NCI-H187 (cell line): ENCODE measurements around the gene KAZN.
"Not testable (repeated sequence)": the region's sequence is repeated elsewhere in the genome, so short reads cannot be mapped to it uniquely, and the experiment has no call there.

Experiments
- DNase-seq, 2 experiments: peaks; one replicate each; lab custom pipeline; 2025; lab: John Stamatoyannopoulos, UW

Gene KAZN

DNA sequence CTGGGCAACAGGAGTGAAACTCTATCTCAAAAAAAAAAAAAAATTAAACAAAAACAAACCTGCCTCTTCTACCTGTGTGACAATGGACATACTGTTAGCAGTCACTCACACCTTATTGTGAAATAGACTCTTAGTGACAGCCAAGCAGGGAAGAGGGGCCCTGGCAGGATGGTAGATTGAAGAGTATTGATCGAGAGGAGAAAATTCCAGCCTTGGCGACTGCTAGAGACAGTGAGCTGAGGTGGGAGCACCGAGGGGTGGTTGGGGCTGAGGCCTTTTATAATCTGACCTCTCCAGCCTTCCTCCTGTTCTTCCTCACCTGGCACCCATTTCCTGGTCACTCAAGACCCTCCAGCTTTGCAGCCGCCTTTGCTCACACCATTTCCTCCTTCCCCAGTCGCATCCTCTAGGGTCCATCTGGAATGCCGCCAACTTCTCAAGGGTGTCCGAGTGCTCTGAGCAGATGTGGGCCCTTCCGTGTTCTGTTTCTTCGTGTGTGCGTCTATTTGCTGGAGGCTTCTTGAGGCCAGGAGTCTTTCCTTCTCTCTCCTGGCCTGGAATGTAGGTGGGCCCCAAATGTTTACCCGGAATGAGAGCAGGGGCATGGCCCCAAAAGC, 358.2 kb downstream of the KAZN start:
- no peak for DNase-seq

DNA sequence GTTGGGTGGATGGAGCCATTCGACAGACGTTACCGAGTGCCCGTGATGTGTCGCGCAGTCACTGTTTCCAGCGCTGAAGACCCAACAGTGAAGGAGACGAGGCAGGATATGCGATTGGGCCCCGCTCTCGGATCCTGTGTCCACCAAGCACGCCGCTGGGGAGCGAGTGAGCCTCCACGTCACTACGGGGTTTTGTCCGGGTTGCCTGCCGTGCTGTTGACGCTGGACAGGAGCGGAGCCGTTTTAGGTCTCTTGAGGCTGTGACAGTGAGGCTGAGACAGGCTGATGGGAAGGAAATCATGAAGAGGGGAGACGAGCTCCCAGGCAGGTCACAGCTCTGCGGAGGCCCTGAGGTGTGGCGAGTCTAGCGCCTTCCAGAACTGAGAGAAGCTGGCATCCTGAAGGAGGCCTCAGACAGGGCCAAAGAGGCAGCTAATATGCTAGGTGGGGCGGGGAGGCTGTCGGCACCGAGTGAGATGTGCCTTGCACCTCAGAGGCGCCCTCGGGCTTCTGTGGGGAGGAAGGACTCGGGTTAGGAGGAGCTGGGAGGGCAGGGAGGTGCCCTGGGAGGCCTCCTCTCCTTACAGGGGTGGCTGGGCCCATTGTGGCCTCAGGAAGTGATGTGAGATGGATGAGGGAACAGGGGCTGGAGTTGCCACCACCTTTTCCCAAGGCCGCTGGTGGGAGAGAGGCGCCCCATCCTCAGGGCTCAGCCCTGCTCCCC, 359.1 kb downstream of the KAZN start:
- DNase-seq = no peak

DNA sequence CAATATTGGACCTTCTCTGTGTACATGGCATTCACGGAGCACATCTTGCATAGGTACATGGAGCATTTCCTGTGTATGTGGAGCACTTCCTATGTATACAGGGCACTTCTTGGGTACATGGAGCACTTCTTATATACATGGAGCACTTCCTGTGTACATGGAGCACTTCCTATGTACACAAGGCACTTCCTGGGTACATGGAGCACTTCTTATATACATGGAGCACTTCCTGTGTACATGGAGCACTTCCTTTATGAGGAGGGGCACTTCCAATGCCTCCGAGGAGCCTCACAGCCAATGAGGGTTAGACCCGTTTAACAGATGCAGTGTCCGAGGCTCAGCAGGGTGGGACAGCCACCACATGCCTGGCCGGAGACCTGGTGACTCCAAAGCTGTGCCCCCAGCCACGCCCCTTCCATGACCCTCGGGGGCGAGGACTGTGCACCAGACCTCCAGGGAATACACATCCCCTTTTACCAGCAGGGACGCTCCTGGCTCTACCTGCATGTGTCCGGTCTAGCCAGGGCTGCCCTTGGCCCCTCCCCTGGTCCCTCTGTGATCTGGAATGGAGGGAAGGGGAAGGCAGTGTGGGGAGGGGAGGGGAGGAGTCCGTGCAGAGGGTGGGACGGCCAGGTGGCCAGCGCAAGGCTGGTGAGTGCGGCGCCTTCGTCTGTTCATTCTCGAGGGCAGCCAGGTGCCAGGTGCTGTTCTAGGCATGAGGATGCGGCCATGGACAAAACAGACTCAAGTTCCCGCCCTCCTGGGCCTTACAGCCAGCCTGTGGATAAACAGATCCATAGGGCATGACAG, 360.0 kb downstream of the KAZN start:
- DNase-seq = no peak

DNA sequence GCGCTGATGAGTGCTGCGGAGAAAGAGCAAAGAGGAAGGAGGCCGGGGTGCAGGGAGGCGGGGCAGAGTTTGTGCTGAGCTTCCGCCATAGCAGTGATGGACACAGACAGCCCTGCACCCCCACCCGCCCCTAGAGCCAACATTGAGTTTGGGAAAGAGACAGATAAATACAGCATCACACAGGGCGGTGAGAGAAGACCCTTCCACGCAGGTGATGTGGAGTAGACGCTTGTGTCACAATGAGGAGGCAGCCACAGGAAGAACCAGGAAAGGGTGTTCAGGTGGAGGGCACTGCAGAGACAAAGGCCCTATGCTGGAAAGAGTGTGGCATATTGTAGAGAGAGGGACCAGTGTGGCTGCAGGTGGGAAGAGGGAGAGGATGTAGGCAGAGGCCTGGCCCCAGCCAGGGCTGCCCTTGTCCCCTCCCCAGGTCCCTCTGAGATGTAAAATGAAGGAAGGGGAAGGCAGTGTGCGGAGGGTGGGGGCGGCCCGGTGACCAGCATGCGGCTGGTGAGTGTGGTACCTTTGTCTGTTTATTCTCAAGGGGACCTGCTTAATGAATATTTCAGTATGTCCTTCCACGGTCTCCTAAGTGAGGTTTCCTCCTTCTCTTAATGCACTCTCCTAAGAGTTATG, 360.7 kb downstream of the KAZN start:
- DNase-seq = no peak

DNA sequence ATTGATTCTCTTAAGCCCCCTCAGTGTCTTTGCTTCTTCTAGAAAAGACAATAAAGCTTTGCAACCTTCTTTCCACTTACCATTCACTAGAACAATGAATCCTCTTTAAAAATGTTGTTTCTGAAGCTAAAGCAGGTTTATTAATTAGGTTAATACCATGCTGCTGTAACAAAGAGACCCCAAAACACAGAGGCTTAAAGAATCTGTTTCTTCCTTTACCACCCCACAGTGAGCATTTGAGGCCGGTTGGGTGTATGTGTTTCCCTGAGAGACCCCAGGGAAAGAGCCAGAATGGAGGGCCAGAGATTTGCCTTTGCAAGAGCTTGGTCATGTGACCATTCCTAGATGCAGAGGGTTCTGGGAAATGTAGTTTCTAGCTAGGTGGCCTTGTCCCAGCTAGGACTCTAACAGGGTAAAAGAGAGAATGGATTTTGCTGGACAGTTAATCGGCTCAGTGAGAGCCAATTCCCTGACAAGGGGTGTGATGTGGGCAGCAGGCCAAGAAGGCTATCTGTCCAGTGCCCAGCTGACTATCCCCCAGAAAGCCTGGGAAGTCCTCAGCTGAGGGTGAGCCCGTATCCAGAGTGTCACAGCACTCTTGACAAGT, 363.3 kb downstream of the KAZN start:
- no peak for DNase-seq

DNA sequence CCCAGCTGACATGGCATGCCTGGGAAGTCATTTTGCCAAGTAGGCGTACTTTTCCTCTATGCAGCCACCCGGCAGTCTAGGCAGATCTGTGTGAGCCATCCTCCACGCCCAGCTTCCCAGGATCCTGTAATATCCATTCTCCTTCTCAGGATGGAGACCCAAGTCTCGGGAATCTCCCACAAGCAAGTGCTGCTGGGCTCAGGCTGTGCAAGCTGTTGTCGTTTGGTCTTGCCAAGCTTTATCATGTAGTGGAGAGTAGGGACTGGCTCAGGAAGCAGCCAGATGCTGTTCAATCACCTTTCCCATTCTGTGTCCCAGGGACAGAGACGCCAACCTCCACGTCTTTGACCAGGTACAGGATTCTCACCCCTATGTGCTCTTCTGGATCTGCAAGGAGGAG, 363.9 kb downstream of the KAZN start:
- no peak for DNase-seq

DNA sequence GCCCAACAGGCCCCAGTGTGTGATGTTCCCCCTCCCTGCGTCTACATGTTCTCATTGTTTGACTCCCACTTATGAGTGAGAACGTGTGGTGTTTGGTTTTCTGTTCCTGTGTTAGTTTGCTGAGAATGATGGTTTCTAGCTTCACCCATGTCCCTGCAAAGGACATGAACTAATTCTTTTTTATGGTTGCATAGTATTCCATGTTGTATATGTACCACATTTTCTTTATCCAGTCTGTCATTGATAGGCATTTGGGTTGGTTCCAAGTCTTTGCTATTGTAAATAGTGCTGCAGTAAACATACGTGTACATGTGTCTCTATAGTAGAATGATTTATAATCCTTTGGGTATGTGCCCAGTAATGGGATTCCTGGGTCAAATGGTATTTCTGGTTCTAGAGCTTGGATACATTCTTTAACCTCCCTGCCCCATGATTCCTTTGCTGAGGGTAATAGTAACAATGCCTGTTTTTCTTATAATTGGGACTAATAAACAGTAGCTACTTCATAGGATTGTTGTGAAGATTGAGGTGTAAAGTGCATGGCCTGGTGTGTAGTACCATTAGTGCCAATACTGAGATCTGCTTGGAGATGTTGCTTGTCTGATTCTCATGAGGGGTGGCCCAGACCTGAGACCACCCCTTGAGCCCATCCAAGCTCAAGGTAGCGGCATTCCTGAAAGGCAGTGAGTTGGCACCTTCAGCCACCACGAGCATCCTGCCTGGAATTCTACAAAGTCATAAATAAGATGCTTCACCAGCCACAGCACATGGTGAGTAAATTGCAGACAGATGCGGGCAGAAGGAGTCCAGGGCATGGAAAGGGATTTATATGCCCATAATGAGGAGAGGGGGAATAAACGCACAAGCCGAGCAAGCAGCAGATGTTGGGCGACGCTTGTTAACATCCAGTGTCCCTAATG, 365.6 kb downstream of the KAZN start:
- not testable (repeated sequence) for DNase-seq

DNA sequence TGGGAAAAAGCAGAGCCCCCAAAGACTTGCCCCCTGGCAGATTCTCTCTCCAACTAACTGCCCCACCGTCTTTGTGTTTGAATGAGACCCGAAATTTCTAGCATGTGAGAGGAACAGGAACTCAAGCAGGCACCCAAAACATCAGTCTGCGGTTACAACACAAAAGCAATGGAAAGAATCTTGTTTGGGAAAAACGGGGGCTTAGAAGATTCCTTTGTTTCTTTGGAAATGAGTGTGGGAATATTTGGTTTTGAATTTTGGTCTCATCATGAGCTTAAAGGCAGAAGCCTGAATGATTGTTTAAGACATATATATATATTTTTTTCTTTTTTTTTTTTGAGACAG, 366.2 kb downstream of the KAZN start:
- DNase-seq = no peak

DNA sequence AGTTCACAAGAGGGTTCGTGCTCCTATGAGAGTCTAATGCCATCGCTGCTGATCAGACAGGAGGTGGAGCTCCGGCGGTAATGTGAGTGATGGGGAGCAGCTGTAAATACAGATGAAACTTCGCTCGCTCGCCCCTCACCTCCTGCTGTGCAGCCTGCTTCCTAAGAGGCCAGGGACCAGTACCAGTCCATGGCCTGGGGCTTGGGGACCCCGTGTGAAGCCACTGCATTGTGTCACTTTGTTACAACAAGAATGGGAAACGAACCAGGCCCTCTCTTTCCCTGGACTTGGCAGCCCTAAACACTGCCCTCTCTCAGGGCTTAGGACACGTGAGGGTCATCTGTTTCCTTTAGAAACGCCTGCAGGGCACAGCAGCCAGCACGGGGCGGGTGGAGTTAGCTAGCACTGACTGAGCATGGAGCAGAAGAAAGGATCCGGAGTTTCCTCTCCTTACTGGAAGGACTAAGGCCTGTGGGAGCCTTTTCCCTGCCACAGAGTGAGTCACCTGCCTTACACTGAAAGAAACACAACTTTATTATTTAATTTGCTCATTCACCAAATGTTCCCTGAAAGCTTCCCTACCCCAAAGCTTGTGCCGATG, 369.9 kb downstream of the KAZN start:
- DNase-seq = no peak

DNA sequence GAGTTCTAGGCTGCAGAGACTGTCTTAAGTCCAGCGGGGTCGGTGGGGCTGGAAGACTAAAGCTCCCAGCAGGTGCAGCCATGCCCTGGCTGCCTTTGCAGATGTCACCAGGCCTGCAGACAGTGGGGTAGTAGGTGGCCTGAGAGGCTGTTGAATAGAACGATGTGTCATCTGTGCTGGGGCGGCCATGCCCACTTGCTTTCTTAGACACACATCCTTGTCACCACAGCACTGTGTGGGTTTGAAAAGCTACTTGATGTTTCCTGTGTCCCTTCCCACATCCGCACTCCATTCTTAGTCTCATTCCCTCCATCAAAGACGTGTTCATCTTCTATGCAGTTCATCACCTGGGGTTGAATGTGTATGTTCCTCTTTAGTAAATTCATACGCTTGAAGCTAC, 370.5 kb downstream of the KAZN start:
- DNase-seq = no peak

DNA sequence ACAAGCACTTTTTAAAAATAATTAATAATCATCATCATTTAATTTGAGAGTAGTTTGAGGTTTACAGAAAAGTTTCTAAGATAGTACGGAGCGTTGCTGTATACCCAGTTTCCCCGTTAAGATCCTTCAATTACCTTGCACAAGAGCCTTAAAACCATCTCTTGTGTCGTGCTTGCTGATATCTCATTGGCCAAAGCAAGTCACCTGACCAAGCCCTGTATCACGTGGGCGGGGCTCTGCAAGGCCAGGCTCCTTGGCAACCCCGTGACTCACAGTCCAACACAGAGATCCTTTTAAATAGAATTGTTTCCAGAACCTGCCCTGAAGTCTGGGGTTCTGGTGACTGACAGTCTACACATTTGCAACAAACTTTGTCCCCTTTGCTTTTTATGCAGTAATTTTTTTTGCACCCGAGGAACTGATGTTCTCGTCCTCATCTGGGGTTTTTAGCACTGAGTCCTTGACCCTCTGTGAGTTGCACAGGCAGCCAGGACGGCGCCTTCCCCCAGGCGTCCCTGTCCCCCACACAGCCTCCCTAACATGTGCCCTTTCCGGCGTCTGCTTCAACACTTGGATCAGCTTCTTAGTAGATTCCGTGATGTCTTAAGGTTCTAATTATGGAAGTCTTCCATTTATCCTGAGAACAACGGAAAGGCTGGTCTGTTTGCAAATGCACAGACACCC, 371.8 kb downstream of the KAZN start:
- DNase-seq = no peak

DNA sequence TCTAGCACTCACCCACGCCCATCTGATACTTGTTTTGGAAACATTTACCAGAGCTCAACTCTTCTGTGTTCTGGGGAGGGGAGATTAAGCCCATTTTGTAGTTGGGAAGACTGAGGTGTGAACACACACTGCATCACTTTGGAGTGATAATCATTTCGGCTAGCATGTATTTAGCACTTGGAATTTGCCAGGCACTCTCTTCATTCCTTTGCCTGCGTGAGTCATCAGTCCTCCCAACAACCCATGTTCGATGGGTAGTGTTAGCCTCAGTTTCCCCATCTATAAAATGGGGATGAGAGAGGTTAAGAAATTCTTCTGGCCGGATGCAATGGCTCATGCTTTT, 372.3 kb downstream of the KAZN start:
- no peak for DNase-seq

DNA sequence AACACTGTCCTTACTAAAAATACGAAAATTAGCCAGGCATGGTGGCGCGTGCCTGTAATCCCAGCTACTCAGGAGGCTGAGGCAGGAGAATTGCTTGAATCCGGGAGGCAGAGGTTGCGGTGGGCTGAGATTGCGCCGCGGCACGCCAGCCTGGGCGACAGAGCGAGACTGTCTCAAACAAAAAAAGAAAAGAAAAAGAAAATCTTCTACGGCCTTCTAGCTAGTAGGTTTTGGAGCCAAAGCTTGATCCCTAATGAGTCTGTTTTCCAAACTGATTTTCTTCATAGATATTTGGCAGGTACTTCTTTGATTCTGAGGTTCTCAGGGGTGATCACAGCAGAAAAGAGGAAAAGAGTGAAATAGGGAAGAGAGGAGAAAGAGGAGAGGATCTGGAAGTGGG, 372.7 kb downstream of the KAZN start:
- DNase-seq = no peak

DNA sequence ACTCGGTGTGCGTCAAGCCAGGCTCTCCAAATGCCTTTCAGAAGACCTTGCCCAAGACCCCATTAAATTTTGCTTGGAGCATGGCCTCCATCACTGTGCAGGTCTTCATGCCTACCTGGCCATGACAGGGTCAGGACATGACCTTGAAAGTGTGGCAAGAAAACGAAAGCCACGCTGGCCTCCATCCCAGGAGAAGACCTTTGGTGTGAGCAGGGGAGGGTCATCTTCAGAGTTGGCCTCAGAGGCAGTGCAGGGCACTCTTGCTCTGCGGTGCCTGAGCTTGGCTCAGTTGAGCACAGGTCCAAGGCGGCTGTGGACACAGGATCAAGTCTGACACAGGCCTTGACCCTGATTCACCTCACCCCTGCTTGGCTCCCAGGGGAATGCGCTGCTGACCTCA, 373.6 kb downstream of the KAZN start:
- no peak for DNase-seq

DNA sequence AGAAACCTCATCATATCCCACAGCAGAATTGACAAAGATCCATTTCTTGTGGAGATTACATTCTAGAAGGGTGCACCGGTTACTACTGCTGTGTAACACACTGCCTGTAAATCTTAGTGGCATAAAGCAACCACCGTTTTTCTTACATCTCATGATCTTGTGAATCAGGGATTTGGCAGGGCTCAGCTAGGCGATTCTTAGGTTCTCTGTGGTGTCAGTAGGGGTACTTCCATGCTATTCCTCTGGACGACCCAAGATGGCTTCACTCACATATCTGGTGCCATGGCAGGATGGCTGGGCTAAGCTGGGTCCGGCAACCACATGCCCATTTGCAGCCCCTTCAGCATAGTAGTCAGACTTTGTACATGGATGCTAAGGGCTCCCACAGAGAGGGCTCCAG, 375.3 kb downstream of the KAZN start:
- no peak for DNase-seq

DNA sequence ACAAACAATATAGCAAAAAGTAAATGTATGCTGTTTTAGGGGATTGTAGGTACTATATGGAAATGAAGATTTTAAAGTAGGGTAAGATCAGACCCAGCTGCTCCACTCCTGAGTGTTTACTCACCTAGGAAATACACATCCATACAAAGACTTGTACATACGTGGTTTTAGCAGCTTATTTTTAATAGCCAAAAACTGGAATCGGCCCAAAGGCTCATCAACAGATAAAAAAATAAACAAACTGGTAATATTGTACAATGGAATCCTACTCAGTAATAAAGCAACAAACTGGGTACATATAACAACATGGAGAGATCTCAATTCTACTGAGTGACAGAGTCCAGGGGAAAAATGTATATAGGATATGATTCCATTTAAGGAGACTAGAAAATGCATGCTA, 375.9 kb downstream of the KAZN start:
- DNase-seq = no peak

DNA sequence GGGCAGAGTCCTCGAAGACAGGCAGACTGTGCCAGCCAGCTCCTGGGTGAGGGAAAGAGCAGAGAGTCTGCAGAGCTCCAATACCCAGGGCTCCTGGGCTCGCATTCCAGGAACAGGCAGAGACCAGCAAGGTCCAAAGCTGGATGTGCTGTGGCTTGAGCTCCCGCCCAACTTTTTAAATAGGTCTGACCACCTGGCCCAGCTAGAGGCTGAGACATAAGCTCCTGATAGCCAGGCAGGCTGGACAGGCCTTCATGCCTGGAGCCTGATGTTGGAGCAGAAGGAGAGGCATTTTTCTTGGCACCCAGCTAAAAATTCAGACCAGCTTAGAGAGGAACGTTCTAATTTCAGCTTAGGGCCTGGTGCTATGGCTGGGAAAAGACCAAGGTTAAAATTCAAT, 376.6 kb downstream of the KAZN start:
- no peak for DNase-seq

DNA sequence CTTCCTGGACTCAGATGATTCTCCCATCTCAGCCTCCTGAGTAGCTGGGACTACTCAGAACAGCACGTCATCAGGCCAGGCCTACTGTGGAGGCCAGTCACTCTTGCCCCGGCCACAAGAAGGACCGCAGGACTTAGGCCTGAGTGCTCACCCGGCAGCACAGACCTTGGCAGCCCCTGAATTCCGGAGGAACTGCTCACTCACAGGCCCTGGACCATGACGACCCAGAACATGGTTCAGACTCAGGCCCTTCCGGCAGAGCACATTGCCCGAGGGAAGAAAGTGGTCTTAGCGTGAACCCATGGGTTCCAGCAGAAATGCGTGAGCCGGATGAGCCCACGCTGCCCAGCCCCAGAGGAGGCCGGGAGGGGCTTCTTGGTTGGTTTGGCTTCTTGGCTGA, 377.8 kb downstream of the KAZN start:
- DNase-seq = no peak

DNA sequence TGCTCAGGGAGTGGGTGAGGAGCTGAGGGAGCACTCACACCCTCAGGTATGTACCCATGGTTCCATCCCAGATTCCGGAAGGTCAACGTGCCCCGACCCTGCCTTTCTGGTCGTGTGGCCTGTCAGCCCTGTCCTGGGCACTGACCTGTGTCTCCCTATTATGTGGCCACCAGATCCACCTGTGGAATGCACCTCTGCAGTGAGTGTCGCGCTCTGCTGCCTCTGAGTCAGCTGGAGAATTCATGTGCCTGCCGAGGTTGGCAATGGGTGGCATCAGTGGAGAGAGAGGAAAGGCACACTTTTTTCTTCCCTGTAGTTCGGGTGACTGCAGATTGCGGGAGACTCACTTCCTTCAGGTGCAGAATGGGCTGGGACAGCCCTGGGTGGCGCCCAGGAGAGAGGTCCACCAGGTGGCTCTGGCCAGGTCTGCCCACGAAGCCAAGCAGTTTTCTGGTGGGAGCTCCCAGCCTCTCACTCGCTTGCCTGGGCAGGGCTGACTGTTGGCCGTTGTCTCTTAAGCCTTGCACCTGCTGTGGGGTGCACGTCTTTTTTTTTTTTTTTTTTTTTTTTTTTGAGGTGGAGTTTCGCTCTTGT, 378.9 kb downstream of the KAZN start:
- no peak for DNase-seq

DNA sequence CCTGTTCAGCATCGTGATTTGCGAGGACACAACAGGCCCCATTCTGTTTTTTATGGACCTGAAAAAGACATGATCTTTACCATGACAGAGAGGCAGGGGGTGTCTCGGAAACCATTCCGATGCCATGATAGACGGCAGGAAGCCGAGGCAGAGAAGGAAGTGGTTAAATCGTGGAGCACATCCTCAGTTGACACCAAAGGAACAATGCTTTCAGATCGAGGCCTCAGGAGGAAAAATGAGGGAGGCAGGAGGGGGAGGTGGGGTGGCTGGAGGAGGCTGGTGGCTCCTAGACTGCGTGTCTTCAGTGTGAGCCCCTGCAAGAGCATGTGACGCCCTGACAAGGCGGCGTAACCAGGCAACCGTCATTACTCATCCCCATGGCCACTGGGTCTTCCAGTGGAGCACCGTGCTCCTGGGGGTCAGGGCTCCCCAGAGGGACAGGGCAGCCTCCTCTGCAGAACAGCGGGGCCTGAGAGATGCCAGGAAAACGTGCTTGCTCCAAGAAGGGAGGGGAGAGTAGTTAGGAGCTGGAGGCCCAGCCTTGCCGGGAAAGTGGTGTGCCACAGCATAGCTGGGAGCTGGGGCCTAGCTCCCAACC, 382.2 kb downstream of the KAZN start:
- no peak for DNase-seq
